ENCODE results near the gene PHF5A.

PHF5A gene

GRCh38 chr22:41498303-41498835 lies 29.9 kb upstream of the PHF5A start:
- no peak overlapping the region for H3K9ac ChIP-seq (ENCODE audit: low read length)
- no peaks in the 10 kb centered on the region for H3K4me1 ChIP-seq (ENCODE audit: insufficient read depth, low read length, severe bottlenecking)
- no peaks in the 10 kb centered on the region for H3K9me3 ChIP-seq (ENCODE audit: low read length)
- H3K79me2 ChIP-seq (ENCODE audit: insufficient read depth, low read length): peaks cover 4% of the 10 kb centered on the region; the same call in 1 of the 2 replicates
- H3K4me3 ChIP-seq (ENCODE audit: low read depth, low read length, poor library complexity, severe bottlenecking): no peak overlapping the region
- no peak overlapping the region for H2AFZ ChIP-seq (ENCODE audit: low read length)
- no peak overlapping the region for H3K4me2 ChIP-seq (ENCODE audit: low read length)
- H3K27ac ChIP-seq (ENCODE audit: low read depth, low read length, poor library complexity, severe bottlenecking): no peak overlapping the region
- no peaks in the 10 kb centered on the region for H3F3A ChIP-seq (ENCODE audit: insufficient read depth, low read length)
- no peaks in the 10 kb centered on the region for H3K27me3 ChIP-seq (ENCODE audit: insufficient read depth, low read length)
- TF ChIP-seq EZH2 (IDR thresholded peaks at IDR 0.05; ENCODE audit: borderline replicate concordance, low read length) (no peak), CTCF (IDR thresholded peaks at IDR 0.05; ENCODE audit: low read length) (no peak)
- no peaks in the 10 kb centered on the region for H3K9me2 ChIP-seq (ENCODE audit: low read depth, low read length)
- peaks cover 42% of the 10 kb centered on the region for H3K36me3 ChIP-seq (ENCODE audit: insufficient read depth, low read length)
- H4K20me1 ChIP-seq (ENCODE audit: insufficient read depth, low read length): no peaks in the 10 kb centered on the region

GRCh38 chr22:41491374-41492100 lies 23.0 kb upstream of the PHF5A start:
- H3K4me1 ChIP-seq (ENCODE audit: insufficient read depth, low read length, severe bottlenecking): peaks cover 12% of the 10 kb centered on the region
- no peaks in the 10 kb centered on the region for H3K27me3 ChIP-seq (ENCODE audit: insufficient read depth, low read length)
- H3K9ac ChIP-seq (ENCODE audit: low read length): no peak overlapping the region
- H3K27ac ChIP-seq (ENCODE audit: low read depth, low read length, poor library complexity, severe bottlenecking): no peak overlapping the region
- TF ChIP-seq EZH2 (IDR thresholded peaks at IDR 0.05; ENCODE audit: borderline replicate concordance, low read length): no peak
- TF ChIP-seq CTCF (IDR thresholded peaks at IDR 0.05; ENCODE audit: low read length): no peak
- peaks cover 14% of the 10 kb centered on the region for H3K36me3 ChIP-seq (ENCODE audit: insufficient read depth, low read length)
- H3K79me2 ChIP-seq (ENCODE audit: insufficient read depth, low read length): peaks cover 66% of the 10 kb centered on the region
- no peaks in the 10 kb centered on the region for H3F3A ChIP-seq (ENCODE audit: insufficient read depth, low read length)
- H3K9me3 ChIP-seq (ENCODE audit: low read length): no peaks in the 10 kb centered on the region
- no peaks in the 10 kb centered on the region for H4K20me1 ChIP-seq (ENCODE audit: insufficient read depth, low read length)
- no peaks in the 10 kb centered on the region for H3K9me2 ChIP-seq (ENCODE audit: low read depth, low read length)
- no peak overlapping the region for H3K4me3 ChIP-seq (ENCODE audit: low read depth, low read length, poor library complexity, severe bottlenecking)
- no peak overlapping the region for H3K4me2 ChIP-seq (ENCODE audit: low read length)
- H2AFZ ChIP-seq (ENCODE audit: low read length): no peak overlapping the region

GRCh38 chr22:41488596-41489385 lies 20.3 kb upstream of the PHF5A start:
- peaks cover 27% of the 10 kb centered on the region for H3K4me1 ChIP-seq (ENCODE audit: insufficient read depth, low read length, severe bottlenecking)

More at GRCh38 chr22:41488596-41489385, 20.3 kb upstream of the PHF5A start:
- Histone ChIP-seq H3K4me3 (ENCODE audit: low read depth, low read length, poor library complexity, severe bottlenecking) (no peak overlapping the region), H3K9me2 (ENCODE audit: low read depth, low read length) (no peaks in the 10 kb centered on the region), H2AFZ (ENCODE audit: low read length) (no peak overlapping the region), H3K79me2 (ENCODE audit: insufficient read depth, low read length) (peaks cover 83% of the 10 kb centered on the region), H3K9me3 (ENCODE audit: low read length) (no peaks in the 10 kb centered on the region), H3K27ac (ENCODE audit: low read depth, low read length, poor library complexity, severe bottlenecking) (no peak overlapping the region), H3K36me3 (ENCODE audit: insufficient read depth, low read length) (peaks cover 6% of the 10 kb centered on the region; the same call in 1 of the 2 replicates), H4K20me1 (ENCODE audit: insufficient read depth, low read length) (no peaks in the 10 kb centered on the region), H3K9ac (ENCODE audit: low read length) (no peak overlapping the region), H3K4me2 (ENCODE audit: low read length) (no peak overlapping the region), H3K27me3 (ENCODE audit: insufficient read depth, low read length) (no peaks in the 10 kb centered on the region), H3F3A (ENCODE audit: insufficient read depth, low read length) (no peaks in the 10 kb centered on the region)
- no peak for TF ChIP-seq CTCF (IDR thresholded peaks at IDR 0.05; ENCODE audit: low read length)
- TF ChIP-seq EZH2 (IDR thresholded peaks at IDR 0.05; ENCODE audit: borderline replicate concordance, low read length): no peak
